AG08396 (cell line): ENCODE data around the gene SNX14.
A peak's percentile ranks its signal among the peaks of the same experiment; 100 is the strongest.

Experiments used
- DNase-seq: peaks from one replicate; pipeline ENCODE4 v3.0.0; 2012; ENCODE audit warnings: low spot score, mixed read lengths

SNX14 gene

DNA sequence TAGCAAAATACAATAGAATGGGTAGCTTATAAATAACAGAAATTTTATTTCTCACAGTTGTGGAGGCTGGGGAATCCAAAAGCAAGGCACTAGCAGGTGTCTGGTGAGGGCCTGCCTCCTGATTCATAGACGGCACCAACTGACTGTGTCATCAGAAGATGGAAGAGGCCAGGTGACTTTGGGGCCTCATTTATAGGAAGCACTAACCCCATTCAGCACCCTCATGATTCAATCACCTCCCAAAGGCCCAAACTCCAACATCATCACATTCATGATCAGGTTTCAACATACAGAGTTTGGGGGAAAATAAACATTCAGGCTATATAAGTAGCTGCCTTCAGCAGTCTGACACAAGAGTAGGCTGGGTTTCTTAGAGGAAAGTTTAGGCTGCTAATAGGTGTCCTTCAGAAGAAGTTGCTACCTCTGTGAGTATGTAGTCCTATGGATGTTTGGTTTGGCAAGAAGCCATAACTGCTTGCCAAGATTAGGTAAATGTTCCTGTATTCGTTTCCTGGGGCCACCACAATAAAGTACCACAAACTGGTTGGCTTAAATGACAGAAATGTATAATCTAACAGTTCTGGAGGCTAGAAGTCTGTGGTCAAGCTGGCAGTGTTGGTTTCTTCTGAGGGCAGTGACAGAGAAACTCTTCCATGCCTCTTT lies 94.9 kb downstream of the SNX14 start:
- no peak for DNase-seq

DNA sequence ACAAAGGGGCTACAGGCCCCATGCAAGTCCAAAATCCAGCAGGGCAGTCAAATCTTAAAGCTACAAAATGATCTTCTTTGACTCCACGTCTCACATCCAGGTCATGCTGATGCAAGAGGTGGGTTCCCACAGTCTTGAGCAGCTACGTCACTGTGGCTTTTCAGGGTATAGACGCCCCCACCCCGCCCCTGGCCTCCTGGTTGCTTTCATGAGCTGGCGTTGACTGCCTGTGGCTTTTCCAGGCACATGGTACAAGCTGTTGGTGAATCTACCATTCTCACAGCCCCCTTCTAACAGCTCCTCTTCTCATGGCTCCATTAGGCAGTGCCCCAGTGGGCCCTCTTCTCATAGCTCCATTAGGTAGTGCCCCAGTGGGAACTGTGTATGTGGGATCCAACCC lies 96.8 kb downstream of the SNX14 start:
- DNase-seq = no peak

DNA sequence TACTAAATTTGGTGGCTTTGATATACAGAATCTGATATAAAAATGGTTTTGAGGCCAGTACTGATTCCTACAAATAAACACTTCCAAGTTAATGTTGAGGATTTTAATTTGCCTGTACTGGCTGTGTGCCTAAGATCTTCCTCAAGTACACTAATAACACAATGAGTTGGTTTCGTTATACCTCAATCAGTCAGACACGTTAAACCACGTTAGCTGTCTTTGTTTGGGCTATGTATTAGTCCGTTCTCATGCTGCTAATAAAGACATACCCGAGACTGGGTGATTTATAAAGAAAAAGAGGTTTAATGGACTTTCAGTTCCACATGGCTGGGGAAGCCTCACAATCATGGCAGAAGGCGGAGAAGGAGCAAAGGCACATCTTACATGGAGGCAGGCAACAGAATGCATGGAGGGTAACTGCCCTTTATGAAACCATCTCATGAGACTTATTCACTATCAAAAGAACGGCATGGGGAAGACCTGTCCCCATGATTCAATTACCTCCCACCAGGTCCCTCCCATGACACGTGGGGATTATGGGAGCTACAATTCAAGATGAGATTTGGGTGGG lies 97.6 kb downstream of the SNX14 start:
- no peak for DNase-seq

DNA sequence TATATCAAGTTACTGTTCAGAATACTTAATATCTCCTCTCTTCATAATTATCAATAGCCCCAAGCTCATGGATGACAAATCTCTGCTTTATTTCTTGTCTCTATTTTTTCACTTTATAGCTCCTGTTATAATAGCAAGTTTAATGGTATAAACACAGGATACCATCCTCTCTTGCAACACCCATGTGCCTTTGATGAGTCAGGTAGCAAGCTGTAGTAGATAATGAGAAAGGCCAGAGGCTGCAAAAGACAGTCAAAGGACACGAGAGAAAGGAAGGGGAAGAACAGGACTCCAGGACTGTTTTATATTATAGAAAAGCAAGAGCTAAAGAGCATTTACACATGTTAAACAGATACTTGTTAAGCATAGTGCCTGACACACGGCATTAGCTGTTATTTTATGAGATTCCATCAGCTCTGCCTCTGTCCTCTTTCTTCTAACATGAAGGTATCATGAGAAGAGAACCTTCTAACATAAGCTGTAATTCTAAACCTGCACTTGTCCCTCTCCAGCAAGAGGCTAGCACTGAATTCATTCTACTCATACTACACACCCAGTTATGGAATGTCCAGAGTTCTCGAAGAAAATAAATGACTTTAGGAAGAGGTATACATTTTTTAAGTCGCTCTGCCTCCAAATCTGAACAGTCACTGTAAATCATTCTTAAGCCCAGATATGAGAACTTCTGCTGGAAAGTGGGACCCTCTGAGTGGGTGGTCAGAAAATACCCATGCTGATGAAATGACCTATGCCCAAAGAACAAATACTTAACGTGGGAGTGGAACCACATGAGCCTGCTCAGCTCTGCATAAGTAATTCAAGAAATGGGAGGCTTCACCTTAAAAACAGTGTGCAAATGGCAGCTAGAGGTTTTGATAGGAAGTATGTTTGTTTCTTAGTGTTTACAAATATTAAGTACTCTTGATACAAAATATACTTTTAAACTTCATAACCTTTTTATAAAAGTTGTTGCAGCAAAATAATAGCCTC lies 98.8 kb downstream of the SNX14 start:
- no peak for DNase-seq

DNA sequence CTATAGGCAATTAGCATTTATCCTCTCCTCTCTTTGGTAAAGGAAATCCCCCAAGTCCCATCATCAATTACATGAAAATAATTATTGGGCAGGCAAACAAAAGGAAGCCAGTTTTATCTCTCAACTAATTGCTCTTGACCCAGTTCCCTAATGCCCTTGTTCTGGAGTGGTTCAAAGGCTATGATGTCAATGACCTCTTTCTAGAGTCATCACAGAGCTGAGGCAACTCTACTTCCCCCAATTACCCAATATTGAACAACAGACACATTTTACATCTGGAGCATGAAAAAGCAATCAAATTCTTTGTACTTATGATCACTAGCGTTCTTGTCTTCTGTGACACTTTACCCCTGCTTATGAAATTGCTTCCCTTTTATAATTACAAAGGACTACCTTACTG lies 100.3 kb downstream of the SNX14 start:
- no peak for DNase-seq

DNA sequence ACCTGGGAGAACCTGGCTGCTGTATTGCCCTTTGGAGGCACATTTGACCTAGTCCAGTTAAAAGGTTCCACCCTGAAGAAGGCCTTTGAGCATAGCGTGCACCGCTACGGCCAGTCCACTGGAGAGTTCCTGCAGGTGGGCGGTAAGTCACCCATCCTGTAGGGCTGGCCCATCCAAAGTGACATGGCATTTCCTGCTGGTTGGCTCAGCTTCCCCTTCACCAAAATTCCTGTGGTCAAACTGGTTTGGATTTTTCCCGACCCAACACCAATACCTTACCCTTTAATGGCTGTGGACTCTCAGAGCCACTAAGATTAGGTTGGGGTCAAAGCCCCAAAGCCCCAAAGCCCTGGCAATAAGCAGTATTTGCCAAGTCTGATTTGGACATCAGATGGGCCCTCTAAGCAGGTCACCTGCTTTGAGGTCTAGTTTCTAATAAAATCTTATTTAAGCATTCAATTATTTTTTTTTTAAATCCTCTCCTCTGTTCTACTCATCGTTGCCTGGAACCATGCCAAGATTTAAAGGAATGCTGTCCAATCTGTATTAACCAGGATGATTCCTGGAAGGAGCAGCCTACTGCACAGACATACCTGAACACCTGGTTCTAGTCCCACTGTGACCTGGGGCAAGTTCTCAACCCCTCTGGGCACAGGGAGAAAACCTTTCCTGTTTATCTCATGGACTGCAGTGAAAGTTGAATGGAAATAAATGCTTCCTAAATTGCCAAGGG lies 103.0 kb downstream of the SNX14 start:
- no peak for DNase-seq

DNA sequence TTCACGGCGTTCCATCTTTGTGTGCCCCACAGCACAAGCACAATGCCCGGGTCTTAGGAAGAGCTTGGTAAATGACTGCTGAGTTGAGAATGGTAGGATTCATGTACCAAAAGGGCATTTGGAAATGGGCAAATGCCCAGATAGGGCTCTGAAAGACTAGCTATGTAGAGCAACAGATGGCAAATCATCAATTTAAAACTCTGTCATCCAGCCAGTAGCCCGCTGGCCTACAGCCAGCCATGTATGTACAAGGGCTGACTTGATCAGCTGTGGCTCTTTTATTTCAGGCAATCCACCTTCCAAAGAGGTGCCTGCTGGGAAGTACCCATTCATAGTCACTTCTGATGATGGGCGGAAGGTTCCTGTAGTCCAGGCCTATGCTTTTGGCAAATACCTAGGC lies 108.7 kb downstream of the SNX14 start:
- DNase-seq = no peak

DNA sequence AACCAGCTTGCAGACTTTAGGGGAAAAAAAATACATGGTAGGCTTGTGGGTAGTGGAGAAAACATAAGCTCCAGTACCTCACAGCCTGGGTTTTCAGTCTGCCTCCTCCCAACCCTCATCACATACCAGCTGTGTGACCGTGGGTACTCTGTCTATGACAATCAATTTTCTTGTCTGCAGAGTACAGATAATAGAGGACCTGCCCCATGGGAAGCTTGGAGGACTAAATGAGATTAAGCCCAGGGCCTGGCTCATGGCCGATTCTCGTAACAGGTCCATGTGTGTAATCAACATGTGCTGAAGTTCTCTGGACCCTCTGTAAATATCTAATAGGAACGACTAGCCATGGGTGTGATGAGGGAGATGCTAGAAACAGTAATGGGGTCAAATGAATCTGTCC lies 109.8 kb downstream of the SNX14 start:
- DNase-seq = no peak

DNA sequence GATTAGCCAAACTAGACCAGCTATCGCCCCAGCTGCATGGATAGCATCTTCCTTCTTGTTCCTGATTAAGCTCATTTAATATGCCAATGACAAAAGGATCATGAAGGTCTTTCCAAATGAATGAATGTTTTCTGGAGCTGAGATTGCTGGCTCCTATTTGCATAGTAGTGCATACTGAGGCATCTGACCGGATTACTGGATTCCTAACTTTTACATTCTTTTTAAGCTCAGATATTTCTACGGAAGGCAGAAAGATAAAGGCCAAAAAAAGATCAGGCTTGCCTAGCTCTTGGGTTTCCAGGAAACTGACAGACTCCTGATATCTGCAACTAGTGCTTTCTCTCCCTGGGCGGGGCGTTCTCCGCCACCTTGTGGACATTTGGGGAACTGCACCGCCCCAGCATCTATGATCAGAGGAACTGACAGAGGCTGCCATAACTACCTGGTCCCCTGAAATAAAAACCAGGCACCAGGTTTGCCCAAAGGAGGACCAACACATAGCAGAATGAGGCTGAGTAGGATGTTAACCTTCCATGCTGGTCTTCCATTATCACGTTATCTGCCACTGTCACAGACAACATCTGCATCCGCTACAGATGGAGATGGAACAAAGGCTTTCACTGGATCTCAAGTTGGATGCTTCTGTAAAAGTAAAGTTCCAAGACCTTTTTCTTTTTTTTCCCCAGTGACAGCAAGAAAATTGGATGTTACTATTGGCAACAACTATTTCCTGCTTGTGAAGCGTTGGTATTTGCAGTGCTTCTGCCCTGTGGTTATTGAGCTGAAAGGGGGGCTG lies 110.6 kb downstream of the SNX14 start:
- DNase-seq = peak; percentile 65

DNA sequence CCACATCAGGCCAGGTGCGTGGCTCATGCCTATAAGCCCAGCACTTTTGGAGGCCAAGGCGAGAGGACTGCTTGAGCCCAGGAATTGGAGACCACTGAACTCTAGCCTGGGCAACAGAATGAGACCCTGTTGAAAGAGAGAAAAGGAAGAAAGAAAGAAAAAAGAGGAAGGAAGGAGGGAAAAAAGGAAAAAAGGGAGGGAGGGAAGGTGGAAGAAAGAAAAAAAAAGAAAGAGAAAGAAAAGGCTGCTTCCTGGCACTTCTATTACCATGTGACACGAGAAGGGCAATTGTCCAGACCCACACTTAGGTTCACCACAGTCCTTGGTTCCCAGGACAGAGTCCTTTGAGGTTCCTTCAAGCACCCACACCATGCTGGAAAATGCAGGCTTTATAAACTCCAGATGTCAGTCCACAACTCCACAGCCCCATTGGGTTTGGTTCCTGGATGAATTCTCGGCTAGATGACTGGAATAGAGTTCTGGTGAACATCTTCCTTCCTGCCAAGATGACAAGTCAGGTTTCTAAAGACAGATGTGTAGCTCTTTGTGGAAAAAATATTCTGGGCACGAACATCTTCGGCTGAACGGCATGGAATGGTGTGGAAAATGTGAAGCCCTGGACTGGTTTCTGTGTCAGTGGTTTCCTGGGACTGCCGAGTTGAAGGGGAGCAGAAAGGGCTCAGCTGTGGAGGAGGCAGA lies 111.3 kb downstream of the SNX14 start:
- DNase-seq = no peak

DNA sequence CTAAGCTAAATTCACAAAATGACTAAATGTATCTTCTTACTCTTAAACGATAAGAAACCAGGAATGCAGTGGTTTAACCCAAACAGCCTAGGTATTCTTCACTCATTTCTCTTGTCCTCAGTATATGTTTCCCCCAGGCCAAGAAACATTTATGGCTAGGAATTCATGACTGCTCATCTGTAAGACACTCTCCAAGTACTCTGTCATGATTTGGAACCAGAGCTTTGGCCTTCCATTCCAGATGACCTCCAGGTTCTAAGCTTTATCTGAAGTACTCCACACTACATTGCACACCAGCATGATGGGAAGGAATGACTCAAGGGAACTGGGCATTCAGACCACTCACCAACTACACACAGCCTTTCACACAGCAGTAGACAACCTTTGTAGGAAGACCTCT lies 114.5 kb downstream of the SNX14 start:
- DNase-seq = no peak

DNA sequence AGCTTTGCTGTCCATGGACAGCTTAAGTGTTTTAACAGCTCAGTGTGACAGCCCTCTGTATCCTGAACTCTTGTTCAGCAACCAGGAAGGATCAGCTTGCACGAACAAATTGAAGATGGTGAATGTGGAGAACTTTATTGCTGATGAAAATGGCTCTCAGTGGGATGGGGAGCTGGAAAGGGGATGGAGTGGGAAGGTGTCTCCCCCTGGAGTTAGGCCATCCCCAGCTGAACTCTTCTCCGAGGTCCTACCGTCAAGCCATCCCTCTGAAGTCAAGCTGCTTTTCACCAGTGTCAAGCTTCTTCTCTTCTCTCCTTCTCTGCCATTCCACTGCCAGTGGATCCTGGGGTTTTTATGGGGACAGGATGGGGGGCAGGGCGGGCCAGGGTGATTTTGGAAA lies 117.1 kb downstream of the SNX14 start:
- no peak for DNase-seq

DNA sequence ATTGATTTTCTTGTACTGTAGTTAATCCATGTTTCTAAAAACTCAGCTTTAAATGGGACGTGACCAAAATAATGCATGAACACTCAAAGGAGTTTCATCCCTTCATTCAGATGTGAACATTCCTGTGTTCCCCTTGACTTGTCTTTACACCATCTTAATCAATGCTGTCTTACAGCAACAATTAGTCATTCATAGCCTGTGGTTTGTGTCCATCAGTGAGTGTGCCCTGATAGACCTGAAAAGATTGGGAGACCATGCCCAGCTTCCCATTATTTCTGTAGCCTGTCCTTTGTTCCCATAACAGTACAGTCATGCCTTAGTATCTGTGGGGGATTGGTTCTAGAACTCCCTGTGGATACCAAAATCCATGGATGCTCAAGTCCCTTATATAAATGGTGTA lies 119.9 kb downstream of the SNX14 start:
- DNase-seq = no peak

DNA sequence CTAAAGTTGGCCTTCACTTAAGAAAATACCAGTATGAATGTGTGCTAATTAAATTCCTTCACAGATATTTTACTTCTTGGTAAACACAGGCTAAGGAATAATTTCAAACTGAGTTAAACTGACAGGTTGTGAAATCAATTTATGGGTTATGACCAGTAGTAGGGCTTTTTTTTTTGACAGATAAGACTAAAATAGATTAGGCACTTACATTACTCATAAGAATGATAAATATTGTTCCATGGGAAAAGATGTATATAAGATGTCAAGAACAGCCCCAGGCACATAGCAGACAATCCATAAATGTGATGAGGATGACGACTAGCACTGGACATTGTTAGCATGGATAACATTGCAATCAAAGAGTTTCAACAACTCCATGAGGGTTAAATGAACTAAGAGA lies 120.9 kb downstream of the SNX14 start:
- no peak for DNase-seq

DNA sequence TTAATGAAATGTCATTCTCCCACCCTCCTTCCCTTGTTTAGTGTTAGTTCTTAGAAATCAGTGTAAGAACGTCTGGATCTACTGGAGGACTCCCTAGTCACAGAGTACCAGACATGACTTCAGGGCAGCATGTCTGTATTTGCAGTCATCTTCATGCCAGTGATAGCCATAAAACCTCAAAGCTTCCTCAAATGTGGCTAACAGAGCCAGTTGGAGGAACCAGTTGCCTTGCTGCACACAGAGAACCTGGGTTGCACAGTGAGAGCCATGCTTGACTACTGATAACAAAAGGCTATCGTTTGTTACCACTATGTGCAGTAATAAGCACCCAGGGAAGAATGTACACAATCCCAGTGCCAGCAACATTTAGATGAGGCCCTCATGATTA lies 123.6 kb downstream of the SNX14 start:
- no peak for DNase-seq

DNA sequence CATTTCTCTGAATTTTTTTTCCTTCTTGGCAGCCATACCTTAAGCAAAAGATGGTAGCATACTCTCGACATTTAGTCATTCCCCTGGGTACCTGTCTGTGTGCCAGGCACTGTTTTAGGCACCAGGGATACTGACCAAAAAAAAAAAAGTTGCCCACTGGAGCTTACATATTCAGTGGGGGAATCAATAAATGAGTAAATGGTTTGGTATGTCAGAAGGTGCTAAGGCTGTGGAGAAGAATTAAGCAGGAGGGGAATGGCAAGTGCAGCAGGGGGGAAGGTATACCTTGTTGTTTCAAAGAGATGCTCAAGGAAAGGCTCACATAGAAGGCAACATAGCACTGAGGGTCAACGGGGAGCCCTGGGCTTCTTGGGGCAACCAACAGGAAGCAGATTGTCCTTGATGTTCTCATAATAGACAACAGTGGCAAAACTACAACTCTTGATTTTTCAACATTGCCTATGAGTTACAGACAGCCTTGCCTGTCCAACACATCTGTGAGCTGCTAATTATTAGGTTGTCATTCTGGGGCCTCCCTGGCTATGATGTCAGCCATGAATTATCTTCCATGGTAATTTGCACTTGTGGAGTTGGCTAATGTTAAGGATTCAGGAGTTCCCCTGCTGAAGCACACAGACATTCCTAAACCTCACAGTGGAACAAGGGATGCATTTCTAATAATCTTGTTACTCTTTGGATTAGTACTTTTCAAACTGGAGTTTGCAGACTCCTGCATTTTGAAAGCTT lies 124.2 kb downstream of the SNX14 start:
- no peak for DNase-seq

DNA sequence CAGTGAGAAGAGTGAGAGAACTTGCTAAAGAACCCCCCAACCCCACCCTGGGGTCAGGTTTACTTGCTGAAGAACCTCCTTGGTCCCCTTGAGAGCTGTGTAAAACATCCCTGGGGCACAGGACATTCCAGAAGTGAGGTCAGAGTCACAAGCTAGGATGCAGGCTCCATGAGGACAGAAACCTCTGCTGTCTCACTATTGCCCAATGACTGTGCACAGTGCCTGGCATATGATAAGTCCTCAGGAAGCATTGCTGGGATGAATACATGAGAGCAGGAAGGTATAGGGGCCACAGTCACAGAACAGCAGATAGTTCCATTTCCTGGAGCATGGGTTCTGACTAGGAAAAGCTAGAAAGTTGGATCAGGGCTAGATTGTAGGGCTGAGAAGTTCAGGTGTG lies 125.3 kb downstream of the SNX14 start:
- no peak for DNase-seq

DNA sequence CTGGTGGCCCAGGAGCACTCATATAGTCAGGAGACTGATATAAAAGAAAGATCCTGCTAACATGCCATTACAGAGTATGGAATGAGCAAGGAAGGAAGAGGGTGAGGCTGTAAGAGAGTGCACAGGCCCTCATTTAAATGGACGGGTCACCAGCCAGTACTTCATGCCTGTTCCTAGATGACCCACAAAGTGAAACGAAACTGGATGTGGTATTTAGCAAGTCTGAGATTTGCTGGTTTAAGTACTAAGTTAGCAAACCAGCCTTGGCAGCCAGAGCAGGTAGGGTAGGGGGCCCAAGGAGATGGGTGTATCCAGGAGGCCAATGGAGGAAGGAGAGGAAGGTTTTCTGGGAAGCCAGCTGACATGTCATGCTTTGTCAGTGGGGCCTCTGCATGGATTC lies 127.9 kb downstream of the SNX14 start:
- no peak for DNase-seq

DNA sequence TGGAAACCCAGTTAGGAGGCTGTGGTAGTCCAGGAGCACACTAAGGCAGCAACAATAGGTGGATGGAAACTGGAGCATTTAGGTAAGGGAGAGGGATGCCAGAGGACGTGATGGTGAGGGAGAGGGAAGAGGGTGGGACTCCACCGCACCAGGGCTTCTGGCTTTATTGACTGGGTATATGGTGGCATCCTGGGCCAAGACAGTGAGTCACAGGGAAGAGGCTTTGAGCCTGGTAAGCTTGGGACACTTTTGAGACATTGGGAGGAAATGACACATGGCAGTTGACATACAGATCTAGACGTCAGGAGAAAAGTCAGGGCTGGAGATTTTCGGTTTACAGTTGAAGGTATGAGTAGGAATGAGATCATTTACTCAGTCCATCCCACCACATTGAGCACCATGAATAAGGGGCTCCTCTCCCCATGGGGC lies 128.9 kb downstream of the SNX14 start:
- DNase-seq = peak; percentile 41

DNA sequence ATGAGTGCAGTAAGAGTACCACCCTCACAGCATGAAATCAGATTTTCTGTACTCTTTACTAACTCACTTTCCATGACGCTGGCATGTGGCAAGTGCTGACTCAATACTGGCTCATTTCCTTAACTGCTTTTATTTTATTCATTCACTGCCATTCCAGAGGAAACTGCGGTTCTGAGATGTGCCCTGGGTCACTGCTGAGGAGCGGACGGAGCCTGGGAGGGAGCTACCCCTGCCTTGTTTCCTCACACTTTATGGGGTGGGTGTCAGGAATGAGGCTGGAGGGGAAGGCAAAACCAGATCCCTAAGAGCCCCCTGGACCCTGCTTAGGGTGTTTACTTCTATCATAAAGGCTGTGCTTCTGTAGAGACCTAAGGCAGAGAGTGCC lies 129.4 kb downstream of the SNX14 start:
- peak; percentile 72 for DNase-seq
